D721Med (cell line): Measurements from ENCODE around the gene KAT8.

ENCODE experiments used
- DNase-seq: peaks from one replicate; pipeline ENCODE4 v3.0.0; 2011; ENCODE audit warnings: low spot score; ENCODE audit not compliant: insufficient read length
- FAIRE-seq: peaks from 2 replicates; lab custom pipeline; 2011; peaks lifted over from hg19 to GRCh38; lab: Jason Lieb, UNC
- TF ChIP-seq, protein P1 (sequence below): IDR thresholded peaks from 2 replicates; pipeline ENCODE4 v1.5.1; 2012; ENCODE audit warnings: mild to moderate bottlenecking, control low read depth; ENCODE audit not compliant: insufficient read depth; ENCODE audit errors: missing control alignments

Gene KAT8

DNA sequence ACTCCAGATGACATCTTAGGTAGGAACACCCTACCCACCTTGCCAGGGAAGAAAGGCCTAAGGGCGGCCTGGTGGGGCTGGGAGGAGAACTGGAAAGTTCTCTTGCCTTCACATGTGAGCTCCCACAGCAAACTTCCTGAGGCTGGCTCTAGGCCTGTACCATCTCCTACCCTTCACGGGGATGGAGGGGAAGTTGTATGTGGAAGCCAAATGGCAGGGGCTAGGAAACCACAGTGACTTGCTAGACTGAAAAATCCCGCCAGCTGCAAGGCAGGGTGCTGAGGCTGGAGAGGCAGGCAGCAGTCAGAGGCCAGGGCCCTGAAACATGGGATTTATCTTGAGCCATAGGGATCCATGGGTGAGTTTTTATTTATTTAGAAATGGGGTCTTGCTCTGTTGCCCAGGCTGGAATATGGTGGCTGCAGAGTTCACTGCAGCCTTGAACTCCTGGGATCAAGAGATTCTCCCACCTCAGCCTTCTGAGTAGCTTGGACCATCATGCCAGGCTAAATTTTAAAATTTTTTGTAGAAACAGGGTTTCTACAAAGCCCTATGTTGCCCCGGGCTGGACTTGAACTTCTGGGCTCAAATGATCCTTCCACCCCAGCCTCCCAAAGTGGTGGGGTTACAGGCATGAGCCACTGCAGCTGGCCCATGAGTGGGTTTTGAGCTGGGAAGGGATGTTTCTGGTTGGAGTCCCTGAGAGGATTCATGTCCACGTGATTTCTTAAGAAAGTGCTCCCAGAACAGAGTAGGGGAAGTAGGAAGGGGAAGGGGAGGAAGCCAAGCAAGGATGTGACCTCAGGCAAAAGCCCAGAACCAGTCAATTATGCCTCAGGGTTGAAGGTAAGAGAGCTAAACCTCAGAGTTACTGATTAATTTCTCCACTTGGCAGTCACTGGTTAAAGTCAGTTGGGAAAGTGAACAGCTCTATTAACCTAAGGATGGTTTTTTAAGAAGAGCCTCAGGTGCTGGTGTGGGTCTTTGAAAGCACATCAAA, 4.0 kb upstream of the KAT8 start:
- TF ChIP-seq, protein P1, sequence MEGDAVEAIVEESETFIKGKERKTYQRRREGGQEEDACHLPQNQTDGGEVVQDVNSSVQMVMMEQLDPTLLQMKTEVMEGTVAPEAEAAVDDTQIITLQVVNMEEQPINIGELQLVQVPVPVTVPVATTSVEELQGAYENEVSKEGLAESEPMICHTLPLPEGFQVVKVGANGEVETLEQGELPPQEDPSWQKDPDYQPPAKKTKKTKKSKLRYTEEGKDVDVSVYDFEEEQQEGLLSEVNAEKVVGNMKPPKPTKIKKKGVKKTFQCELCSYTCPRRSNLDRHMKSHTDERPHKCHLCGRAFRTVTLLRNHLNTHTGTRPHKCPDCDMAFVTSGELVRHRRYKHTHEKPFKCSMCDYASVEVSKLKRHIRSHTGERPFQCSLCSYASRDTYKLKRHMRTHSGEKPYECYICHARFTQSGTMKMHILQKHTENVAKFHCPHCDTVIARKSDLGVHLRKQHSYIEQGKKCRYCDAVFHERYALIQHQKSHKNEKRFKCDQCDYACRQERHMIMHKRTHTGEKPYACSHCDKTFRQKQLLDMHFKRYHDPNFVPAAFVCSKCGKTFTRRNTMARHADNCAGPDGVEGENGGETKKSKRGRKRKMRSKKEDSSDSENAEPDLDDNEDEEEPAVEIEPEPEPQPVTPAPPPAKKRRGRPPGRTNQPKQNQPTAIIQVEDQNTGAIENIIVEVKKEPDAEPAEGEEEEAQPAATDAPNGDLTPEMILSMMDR: no peak
- DNase-seq (no peak), FAIRE-seq (no peak)

DNA sequence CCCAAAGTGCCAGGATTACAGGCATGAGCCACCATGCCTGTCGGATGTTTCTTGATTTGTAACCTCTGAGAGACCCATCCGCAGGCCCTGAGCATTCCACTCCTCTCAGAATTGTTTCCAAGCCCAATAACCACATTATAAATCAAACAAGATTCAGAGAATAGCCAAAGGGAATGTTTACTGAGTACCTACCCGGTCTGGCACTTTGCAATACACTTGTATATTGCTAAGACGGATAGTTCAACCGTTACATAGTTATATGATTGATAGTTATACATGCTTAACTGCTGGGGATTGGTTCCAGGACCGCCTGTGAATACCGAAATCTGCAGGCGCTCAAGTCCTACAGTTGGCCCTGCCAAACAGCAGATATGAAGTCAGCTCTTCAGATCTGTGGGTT, 3.0 kb upstream of the KAT8 start:
- TF ChIP-seq, protein P1: no peak
- FAIRE-seq: no peak
- DNase-seq: no peak

DNA sequence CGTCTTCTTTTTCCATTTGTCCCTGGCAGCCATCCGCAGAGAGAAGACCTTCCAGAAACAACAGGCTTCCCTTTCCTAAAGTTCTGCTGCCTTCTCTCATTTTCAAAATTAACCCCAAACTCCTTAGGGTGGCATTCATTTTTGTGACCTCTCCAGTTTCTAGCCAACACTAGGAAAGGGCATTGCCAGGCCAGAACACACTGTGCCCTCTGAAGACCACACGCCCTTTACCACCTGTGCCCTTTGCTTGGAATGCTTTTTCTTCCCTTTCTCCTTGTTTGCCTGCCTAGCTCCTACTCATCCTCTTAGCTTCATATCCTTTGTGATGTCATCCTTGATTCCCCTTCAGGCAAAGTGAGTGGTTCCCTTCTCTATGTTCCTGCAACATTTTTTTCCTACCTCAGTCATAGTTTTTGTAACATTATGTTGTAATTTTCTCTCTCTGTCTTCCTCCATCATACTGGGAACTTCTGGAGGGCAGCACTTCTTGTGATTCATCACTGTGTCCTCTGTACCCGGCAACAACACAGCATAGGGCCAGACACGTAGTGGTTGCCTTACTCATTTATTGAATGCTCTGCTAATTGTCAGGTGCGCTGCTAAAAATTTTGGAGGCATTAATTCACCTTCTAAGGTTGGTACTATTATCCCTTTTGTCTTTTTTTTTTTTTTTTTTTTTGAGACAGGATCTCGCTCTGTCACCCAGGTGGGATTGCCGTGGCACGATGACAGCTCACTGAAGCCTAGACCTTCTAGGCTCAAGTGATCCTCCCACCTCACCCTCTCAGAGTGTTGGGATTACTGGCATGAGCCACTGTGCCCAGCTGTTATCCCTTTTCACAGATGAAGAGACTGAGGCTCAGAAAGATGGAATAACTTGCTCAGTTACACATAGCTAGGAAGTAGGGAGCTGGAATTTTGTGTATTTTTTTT, 1.0 kb downstream of the KAT8 start:
- TF ChIP-seq, protein P1: no peak
- no peak for DNase-seq
- FAIRE-seq: no peak

DNA sequence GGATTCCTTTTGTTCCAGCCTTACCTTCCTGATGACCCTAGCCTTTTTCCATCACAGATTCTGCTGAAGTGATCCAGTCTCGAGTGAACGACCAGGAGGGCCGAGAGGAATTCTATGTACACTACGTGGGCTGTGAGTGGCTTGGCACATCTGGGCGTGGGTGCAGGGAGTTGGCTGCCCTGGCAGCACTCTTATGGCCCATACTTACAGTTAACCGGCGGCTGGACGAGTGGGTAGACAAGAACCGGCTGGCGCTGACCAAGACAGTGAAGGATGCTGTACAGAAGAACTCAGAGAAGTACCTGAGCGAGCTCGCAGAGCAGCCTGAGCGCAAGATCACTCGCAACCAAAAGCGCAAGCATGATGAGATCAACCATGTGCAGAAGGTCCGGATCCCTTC, 2.7 kb downstream of the KAT8 start:
- DNase-seq: no peak
- TF ChIP-seq, protein P1: no peak
- no peak for FAIRE-seq

DNA sequence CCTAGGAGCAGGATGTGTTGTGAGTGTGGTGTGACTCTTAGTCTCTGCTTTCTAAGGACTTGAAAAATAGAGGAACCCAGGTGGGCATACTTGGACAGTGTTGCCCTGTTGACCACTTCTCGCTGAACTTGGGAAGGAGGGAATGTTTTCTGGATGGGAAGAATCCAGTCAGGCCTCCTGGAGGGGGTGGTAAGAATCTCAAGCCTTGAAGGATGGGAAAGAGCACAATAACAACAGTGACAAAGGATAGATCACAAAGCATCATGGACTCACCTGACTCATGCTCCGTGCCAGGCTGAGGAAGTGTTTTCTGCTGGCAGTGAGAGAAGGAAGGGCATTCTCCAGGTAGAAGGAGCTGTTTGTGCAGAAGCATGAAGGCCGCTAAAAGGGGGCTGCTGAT, 8.4 kb downstream of the KAT8 start:
- FAIRE-seq (no peak), DNase-seq (no peak)
- TF ChIP-seq, protein P1: no peak

DNA sequence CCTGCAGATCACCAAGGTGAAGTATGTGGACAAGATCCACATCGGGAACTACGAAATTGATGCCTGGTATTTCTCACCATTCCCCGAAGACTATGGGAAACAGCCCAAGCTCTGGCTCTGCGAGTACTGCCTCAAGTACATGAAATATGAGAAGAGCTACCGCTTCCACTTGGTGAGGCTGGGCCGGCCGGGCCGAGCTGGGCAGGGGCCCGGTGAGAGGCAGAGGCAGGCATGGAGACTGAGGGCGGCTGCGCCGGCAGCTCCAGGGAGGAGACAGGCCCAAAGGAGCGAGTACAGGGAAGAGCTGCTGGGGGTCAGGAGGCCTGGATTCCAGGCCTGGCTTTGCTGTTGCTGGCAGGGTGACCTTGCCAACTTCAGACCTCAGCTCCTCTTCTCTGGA, 9.7 kb downstream of the KAT8 start:
- FAIRE-seq (no peak), DNase-seq (no peak)
- TF ChIP-seq, protein P1: no peak
